Activated B cell treated with CpG ODN at 0.5 μM for 24 hours (primary cell): Measurements from ENCODE around the gene MEAF6. TPM values are rescaled to one million over a fixed set of nuclear protein-coding genes. Genes with fewer than 3 reads are reported as not detected.

Source experiments
- ATAC-seq: fragments of 200-7000 bp; cut with Tn5 transposase; one replicate; pipeline ENCODE4 v1.10.0; 2021; ENCODE audit warnings: low read depth, mild to moderate bottlenecking, moderate library complexity
- CTCF ChIA-PET: fragments of 350-600 bp; sonication (Branson Sonifier 250); formaldehyde crosslinking; loops from one replicate; lab custom pipeline; 2021; ENCODE audit warnings: antibody characterized with exemption; lab: Charles Lee
- POLR2A ChIA-PET: fragments of 350-600 bp; sonication (Branson Sonifier 250); formaldehyde crosslinking; loops from one replicate; lab custom pipeline; 2021; ENCODE audit warnings: antibody characterized with exemption; lab: Charles Lee
- DNase-seq: peaks from one replicate; pipeline ENCODE4 v3.0.0; 2022
- H3K27ac Mint-ChIP-seq: one replicate; pipeline ENCODE4 v1.8.0; 2020; ENCODE audit warnings: mixed read lengths
- H3K27me3 Mint-ChIP-seq: one replicate; pipeline ENCODE4 v1.8.0; 2021; ENCODE audit warnings: mixed read lengths
- H3K36me3 Mint-ChIP-seq: one replicate; pipeline ENCODE4 v1.8.0; 2021; ENCODE audit warnings: low read depth, mixed read lengths
- H3K4me1 Mint-ChIP-seq: one replicate; pipeline ENCODE4 v1.8.0; 2021; ENCODE audit warnings: mixed read lengths
- H3K4me3 Mint-ChIP-seq: one replicate; pipeline ENCODE4 v1.8.0; 2020; ENCODE audit warnings: mild to moderate bottlenecking, mixed read lengths
- H3K9me3 Mint-ChIP-seq: one replicate; pipeline ENCODE4 v1.8.0; 2020; ENCODE audit warnings: mixed read lengths
- intact Hi-C: fragments of 100-400 bp; cut with micrococcal nuclease; formaldehyde crosslinking; loops from one replicate; pipeline ENCODE4 v1.15.1; 2024
- total RNA-seq: library from RNA; stranded (reverse); gene quantifications from 2 replicates; pipeline ENCODE4 v1.2.3, GENCODE V29; 2022
- TF ChIP-seq, protein P1 (sequence below): fragments of 200-600 bp; IDR thresholded peaks from one replicate; pipeline ENCODE4 v1.8.0; 2022; ENCODE audit warnings: antibody characterized with exemption, mild to moderate bottlenecking

Gene MEAF6
- total RNA-seq, 1 donor from 2014 or later, result 59.9 TPM

DNA sequence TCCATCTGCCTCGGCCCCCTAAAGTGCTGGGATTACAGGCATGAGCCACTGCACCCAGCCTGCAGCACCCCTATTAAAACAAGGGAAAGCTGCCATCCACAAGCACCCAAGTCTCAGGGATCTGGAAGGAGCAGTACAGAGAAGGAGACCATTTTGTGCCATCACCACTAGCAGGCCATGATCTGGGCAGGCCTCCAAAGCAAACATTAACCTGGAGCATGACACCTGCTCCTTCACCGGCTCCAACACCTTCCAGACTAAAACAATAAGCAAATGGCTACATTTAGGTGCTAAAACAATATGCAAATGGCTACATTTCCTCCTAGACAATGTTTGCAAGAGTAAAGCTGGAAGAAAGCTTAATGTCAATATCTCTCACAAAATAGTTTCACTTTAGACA lies 16.7 kb downstream of the MEAF6 start:
- Mint-ChIP-seq H3K9me3 (no peaks in the 10 kb centered on the region), H3K4me1 (no peaks in the 10 kb centered on the region), H3K4me3 (no peak overlapping the region), H3K27ac (no peak overlapping the region), H3K36me3 (peaks cover 64% of the 10 kb centered on the region), H3K27me3 (no peaks in the 10 kb centered on the region)
- DNase-seq (no peak), ATAC-seq (no peak)
- CTCF ChIA-PET, result interaction anchor here (3.8 kb wide), 1 partner anchor 11 kb away, joined by 23 read pairs; no protein-coding TSS in a partner anchor
- TF ChIP-seq, protein P1, sequence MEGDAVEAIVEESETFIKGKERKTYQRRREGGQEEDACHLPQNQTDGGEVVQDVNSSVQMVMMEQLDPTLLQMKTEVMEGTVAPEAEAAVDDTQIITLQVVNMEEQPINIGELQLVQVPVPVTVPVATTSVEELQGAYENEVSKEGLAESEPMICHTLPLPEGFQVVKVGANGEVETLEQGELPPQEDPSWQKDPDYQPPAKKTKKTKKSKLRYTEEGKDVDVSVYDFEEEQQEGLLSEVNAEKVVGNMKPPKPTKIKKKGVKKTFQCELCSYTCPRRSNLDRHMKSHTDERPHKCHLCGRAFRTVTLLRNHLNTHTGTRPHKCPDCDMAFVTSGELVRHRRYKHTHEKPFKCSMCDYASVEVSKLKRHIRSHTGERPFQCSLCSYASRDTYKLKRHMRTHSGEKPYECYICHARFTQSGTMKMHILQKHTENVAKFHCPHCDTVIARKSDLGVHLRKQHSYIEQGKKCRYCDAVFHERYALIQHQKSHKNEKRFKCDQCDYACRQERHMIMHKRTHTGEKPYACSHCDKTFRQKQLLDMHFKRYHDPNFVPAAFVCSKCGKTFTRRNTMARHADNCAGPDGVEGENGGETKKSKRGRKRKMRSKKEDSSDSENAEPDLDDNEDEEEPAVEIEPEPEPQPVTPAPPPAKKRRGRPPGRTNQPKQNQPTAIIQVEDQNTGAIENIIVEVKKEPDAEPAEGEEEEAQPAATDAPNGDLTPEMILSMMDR, result no peak
- POLR2A ChIA-PET, result interaction anchor here (0.6 to 1.4 kb wide), 2 partner anchors 11 to 27 kb away, joined by 3 to 4 read pairs; no protein-coding TSS in a partner anchor
- intact Hi-C loops, result no loop called here

- intact Hi-C loops, result no loop called here
- ChIA-PET CTCF (interaction anchor here (1.0 to 3.8 kb wide), 2 partner anchors 9 to 19 kb away, joined by 5 to 23 read pairs; partner anchors contain the start of gene MEAF6), POLR2A (no interaction called here)
- DNase-seq, result no peak
- no peaks in the 10 kb centered on the region for H3K9me3 Mint-ChIP-seq
- H3K4me3 Mint-ChIP-seq, result no peak overlapping the region
- no peak for ATAC-seq
- TF ChIP-seq, protein P1, result no peak
- H3K27me3 Mint-ChIP-seq, result no peaks in the 10 kb centered on the region
- no peaks in the 10 kb centered on the region for H3K4me1 Mint-ChIP-seq
- no peak overlapping the region for H3K27ac Mint-ChIP-seq
- peaks cover 60% of the 10 kb centered on the region for H3K36me3 Mint-ChIP-seq
Observed at GRCh38 chr1:37495875-37496274, 18.7 kb downstream of the MEAF6 start.

DNA sequence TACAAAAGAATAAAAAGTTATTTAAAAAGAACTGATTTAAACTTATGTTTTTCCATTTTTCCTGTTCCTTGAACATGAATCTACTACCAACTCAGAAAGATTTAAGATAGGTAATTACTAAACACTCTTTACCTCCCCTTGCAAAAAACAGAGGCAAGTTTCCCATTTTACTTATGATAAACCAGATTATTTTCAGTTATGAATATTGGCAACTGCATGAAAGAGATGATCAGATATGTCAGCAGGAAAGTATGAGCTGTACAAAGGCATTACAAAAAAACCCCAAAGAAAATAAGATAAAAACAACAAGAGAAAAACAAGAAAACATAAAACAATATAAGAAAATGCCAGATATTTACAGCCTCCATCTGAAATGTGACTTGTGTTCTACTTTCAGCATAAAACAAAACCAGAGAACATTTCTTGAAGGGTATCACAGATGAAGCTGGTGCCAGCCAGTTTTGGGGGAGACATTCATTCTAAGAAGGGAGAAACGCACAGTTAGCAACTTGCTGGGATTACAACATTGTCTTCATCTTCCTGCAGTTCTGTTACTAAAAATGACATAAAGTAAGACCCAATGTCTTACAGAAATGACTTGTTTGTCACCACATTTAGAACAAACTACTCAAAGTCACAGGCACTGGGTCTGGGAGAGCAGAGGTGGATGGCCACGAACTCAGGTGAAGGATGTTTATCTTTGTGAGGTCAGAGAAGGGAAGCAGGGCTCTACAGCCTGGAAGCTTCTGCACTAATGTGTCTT lies 21.0 kb downstream of the MEAF6 start:
- intact Hi-C loops, result no loop called here
- H3K4me1 Mint-ChIP-seq, result no peaks in the 10 kb centered on the region
- DNase-seq (no peak), ATAC-seq (no peak)
- ChIA-PET POLR2A (interaction anchor here (0.7 to 0.8 kb wide), 2 partner anchors 12 to 1552 kb away, joined by 3 to 6 read pairs; no protein-coding TSS in a partner anchor), CTCF (interaction anchor here (2.0 kb wide), 1 partner anchor 37 kb away, joined by 6 read pairs; no protein-coding TSS in a partner anchor)
- no peak overlapping the region for H3K27ac Mint-ChIP-seq
- TF ChIP-seq, protein P1, result no peak
- no peaks in the 10 kb centered on the region for H3K27me3 Mint-ChIP-seq
- peaks cover 58% of the 10 kb centered on the region for H3K36me3 Mint-ChIP-seq
- H3K4me3 Mint-ChIP-seq, result no peak overlapping the region
- H3K9me3 Mint-ChIP-seq, result no peaks in the 10 kb centered on the region

DNA sequence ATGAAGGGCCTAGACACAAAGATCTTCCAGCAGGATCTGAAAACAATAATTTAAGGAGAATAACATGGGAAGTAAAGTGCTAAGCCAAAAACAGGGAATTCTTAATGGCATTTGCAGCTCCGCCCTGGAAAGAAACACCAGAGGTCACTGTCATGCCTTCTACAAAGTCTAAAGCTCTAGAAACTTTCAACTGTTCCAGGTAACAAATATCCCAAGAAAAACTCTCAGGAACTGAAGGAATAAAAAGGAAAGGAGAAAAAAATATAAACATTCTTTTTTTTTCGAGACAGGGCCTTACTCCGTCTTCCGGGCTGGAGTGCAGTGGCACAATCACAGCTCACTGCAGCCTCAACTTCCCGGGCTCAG lies 27.0 kb downstream of the MEAF6 start:
- H3K4me3 Mint-ChIP-seq, result no peak overlapping the region

More for the DNA sequence above, 27.0 kb downstream of the MEAF6 start:
- ATAC-seq (no peak), DNase-seq (no peak)
- H3K27ac Mint-ChIP-seq, result peak overlapping the region; percentile 32
- H3K27me3 Mint-ChIP-seq, result no peaks in the 10 kb centered on the region
- TF ChIP-seq, protein P1, result no peak
- peaks cover 50% of the 10 kb centered on the region for H3K36me3 Mint-ChIP-seq
- CTCF ChIA-PET, result interaction anchor here (0.6 to 4.9 kb wide), 28 partner anchors 9 to 1015 kb away, joined by 3 to 261 read pairs (median 5); partner anchors contain the start of genes MEAF6, SNIP1 and ZC3H12A
- peaks cover 20% of the 10 kb centered on the region for H3K4me1 Mint-ChIP-seq
- no peaks in the 10 kb centered on the region for H3K9me3 Mint-ChIP-seq
- POLR2A ChIA-PET, result interaction anchor here (0.6 to 4.5 kb wide), 10 partner anchors 11 to 192 kb away, joined by 3 to 132 read pairs (median 5); partner anchors contain the start of genes MEAF6 and ZC3H12A
- intact Hi-C loops, result loop anchor here (1.0 to 2.0 kb wide), 3 partner anchors 8 to 32 kb away; no protein-coding TSS in a partner anchor
